HepG2 (cell line): ENCODE results near the gene KRT7. TPM values are rescaled to one million over a fixed set of nuclear protein-coding genes. Genes with fewer than 3 reads are reported as not detected.

Experiments used
- ATAC-seq: fragments of 200-7000 bp; cut with Tn5 transposase; 3 replicates; pipeline ENCODE4 v1.9.1; 2020; ENCODE audit warnings: mild to moderate bottlenecking, moderate library complexity
- BruUV-seq: library from RNA; stranded (reverse); fragments of 400-500 nt; replicated peaks from 2 replicates; lab custom pipeline; 2021; lab: Mats Ljungman, UMichigan
- CTCF ChIA-PET: fragments of 300-600 bp; formaldehyde crosslinking; extraction: SDS; loops from one replicate; lab custom pipeline; 2021; ENCODE audit warnings: low total read pairs, inconsistent platforms, low intra/inter-chr PET ratio; lab: Yijun Ruan, JAX
- POLR2A ChIA-PET: fragments of 350-600 bp; sonication (Branson Sonifier 250); formaldehyde crosslinking; loops from one replicate; lab custom pipeline; 2020; ENCODE audit warnings: antibody characterized with exemption, inconsistent platforms; lab: Yijun Ruan, JAX
- DNase-seq: peaks from one replicate; pipeline ENCODE4 v3.0.0-alpha.2; 2015; ENCODE audit warnings: low spot score
- FAIRE-seq: peaks from 3 replicates; lab custom pipeline; 2011; peaks lifted over from hg19 to GRCh38; lab: Jason Lieb, UNC
- H2AFZ ChIP-seq: one replicate; pipeline ENCODE4 v1.6.1; 2011; ENCODE audit warnings: low read length, inconsistent platforms
- H3K27ac ChIP-seq: fragments of 300-600 bp; 3 replicates; pipeline ENCODE4 v1.8.0; 2011; ENCODE audit warnings: mixed run types, mild to moderate bottlenecking, mixed read lengths, low read length, inconsistent platforms; ENCODE audit not compliant: insufficient read depth; ENCODE audit errors: extremely low read length
- H3K27me3 ChIP-seq, 2 experiments: fragments of 200-600 bp in 1 of 2; 2 replicates in 1 of 2; 3 replicates in 1 of 2; pipeline versions ENCODE4 v1.6.0 to v1.8.0; 2011; ENCODE audit warnings: low read length in 2 of 2, mild to moderate bottlenecking in 2 of 2, moderate library complexity in 2 of 2, inconsistent platforms in 1 of 2; ENCODE audit not compliant: insufficient read depth in 2 of 2, control insufficient read depth in 1 of 2
- H3K36me3 ChIP-seq, 2 experiments: fragments of 200-600 bp in 1 of 2; replicated peaks in 1 of 2; 2 replicates in 1 of 2; 3 replicates in 1 of 2; pipeline versions ENCODE4 v1.5.1 to v1.8.0; 2011; ENCODE audit warnings: low read length in 2 of 2, inconsistent platforms in 1 of 2; ENCODE audit not compliant: insufficient read depth in 2 of 2, control insufficient read depth in 1 of 2
- H3K4me1 ChIP-seq: 2 replicates; pipeline ENCODE4 v1.5.1; 2012; ENCODE audit warnings: low read length, inconsistent platforms; ENCODE audit not compliant: insufficient read depth
- H3K4me2 ChIP-seq: 2 replicates; pipeline ENCODE4 v1.6.0; 2011; ENCODE audit warnings: low read depth, low read length, inconsistent platforms
- H3K4me3 ChIP-seq, 3 experiments: fragments of 200-600 bp in 1 of 3; sonication (generic), shearing (Covaris generic) in 1 of 3; replicated peaks in 1 of 3; 2 replicates each; pipeline ENCODE4 v1.5.1; 2011 to 2016; ENCODE audit warnings: low read length in 3 of 3, inconsistent platforms in 2 of 3, low read depth in 2 of 3, mild to moderate bottlenecking in 2 of 3, control low read depth in 1 of 3, mixed read lengths in 1 of 3; ENCODE audit not compliant: insufficient read depth in 1 of 3
- H3K79me2 ChIP-seq: one replicate; pipeline ENCODE4 v1.6.1; 2011; ENCODE audit warnings: low read length, inconsistent platforms; ENCODE audit not compliant: insufficient read depth
- H3K9ac ChIP-seq: 2 replicates; pipeline ENCODE4 v1.6.0; 2011; ENCODE audit warnings: mild to moderate bottlenecking, low read depth, low read length, inconsistent platforms; ENCODE audit not compliant: insufficient read depth
- H3K9me3 ChIP-seq: 2 replicates; pipeline ENCODE4 v1.5.1; 2012; ENCODE audit warnings: mild to moderate bottlenecking, low read length
- H4K20me1 ChIP-seq: 2 replicates; pipeline ENCODE4 v1.6.0; 2011; ENCODE audit warnings: inconsistent platforms, mild to moderate bottlenecking, low read length, moderate library complexity; ENCODE audit not compliant: insufficient read depth
- BHLHE40 ChIP-seq: IDR thresholded peaks from 2 replicates; pipeline ENCODE4 v1.6.1; 2011; ENCODE audit warnings: low read length, improper control_type of control experiment
- CBX2 ChIP-seq, 2 experiments: fragments of 200-600 bp in 1 of 2; sonication (generic); formaldehyde crosslinking in 1 of 2; IDR thresholded peaks; 2 replicates each; pipeline versions ENCODE4 v1.7.0 to v1.8.1; 2018 to 2022; ENCODE audit warnings: low read depth in 2 of 2, low read length in 1 of 2, mild to moderate bottlenecking in 1 of 2, missing genetic modification reagents in 1 of 2
- GABPA ChIP-seq, 2 experiments: IDR thresholded peaks; 2 replicates each; pipeline ENCODE4 v1.6.1; 2011 to 2016; ENCODE audit warnings: low read depth in 2 of 2, low read length in 1 of 2, missing biosample characterization in 1 of 2, missing genetic modification characterization in 1 of 2
- IRF2 ChIP-seq: IDR thresholded peaks from 2 replicates; pipeline ENCODE4 v1.6.1; 2018; ENCODE audit warnings: missing genetic modification reagents, missing compliant biosample characterization
- MLLT10 ChIP-seq: sonication (generic); formaldehyde crosslinking; IDR thresholded peaks from 2 replicates; pipeline ENCODE4 v1.4.0; 2020; ENCODE audit warnings: missing genetic modification reagents
- NCOR1 ChIP-seq: fragments of 200-600 bp; sonication (generic); IDR thresholded peaks from 2 replicates; pipeline ENCODE4 v1.7.0; 2017; ENCODE audit warnings: antibody characterized with exemption, low read length, borderline replicate concordance
- NFRKB ChIP-seq: fragments of 450-650 bp; IDR thresholded peaks from 2 replicates; pipeline ENCODE4 v1.6.1; 2017
- ZBTB42 ChIP-seq: sonication (generic); formaldehyde crosslinking; IDR thresholded peaks from 2 replicates; pipeline ENCODE4 v1.5.0; 2020; ENCODE audit warnings: mild to moderate bottlenecking, missing genetic modification reagents
- ZNF530 ChIP-seq: sonication (generic); formaldehyde crosslinking; IDR thresholded peaks from 2 replicates; pipeline ENCODE4 v1.5.0; 2020; ENCODE audit warnings: low read depth, mild to moderate bottlenecking, missing genetic modification reagents
- ZNF567 ChIP-seq: sonication (generic); formaldehyde crosslinking; IDR thresholded peaks from 2 replicates; pipeline ENCODE4 v1.8.1; 2023; ENCODE audit warnings: mild to moderate bottlenecking, missing genetic modification reagents, borderline replicate concordance
- WGBS: methylation state at CpG from one replicate; pipeline ENCODE4 v1.1.6; 2017; ENCODE audit warnings: low lambda C conversion rate; 5-methylcytosine and 5-hydroxymethylcytosine counted together
- in situ Hi-C: cut with HindIII; loops from 2 replicates; pipeline ENCODE4 v1.10.0; 2017; ENCODE audit warnings: low pct_unique_long_range_greater_than_20kb; ENCODE audit not compliant: extremely low pct_ligation_motif_present
- intact Hi-C: fragments of 100-400 bp; cut with micrococcal nuclease; formaldehyde crosslinking; loops from one replicate; pipeline ENCODE4 v1.10.0; 2022; ENCODE audit not compliant: unreplicated experiment
- polyA plus RNA-seq, 8 experiments: library from polyadenylated mRNA; depleted of rRNA in 3 of 8; stranded (reverse) in 7 of 8; unstranded in 1 of 8; fragments of >200 nt; fragmentation: Illumina TruSeq in 4 of 8; extraction: Trizol in 4 of 8; gene quantifications; 2 replicates each; pipeline versions ENCODE4 v1.2.1 to v1.2.3, GENCODE V29; 2011 to 2016; ENCODE audit warnings: low read depth in 4 of 8, missing spikeins in 1 of 8, mixed read lengths in 1 of 8; ENCODE audit not compliant: insufficient read depth in 1 of 8
- total RNA-seq, 5 experiments: library from RNA; depleted of rRNA; stranded (reverse); fragments of >200 nt; fragmentation: Illumina TruSeq; extraction: Trizol; gene quantifications; 2 replicates each; pipeline ENCODE4 v1.2.3, GENCODE V29; 2016; ENCODE audit warnings: low read depth in 1 of 5
- TF ChIP-seq, protein P1 (sequence below): sonication (generic); formaldehyde crosslinking; IDR thresholded peaks from 2 replicates; pipeline ENCODE4 v1.4.0; 2020; ENCODE audit warnings: missing genetic modification reagents, mild to moderate bottlenecking, borderline replicate concordance
- TF ChIP-seq, protein P2 (sequence below): sonication (generic); formaldehyde crosslinking; IDR thresholded peaks from 2 replicates; pipeline ENCODE4 v1.4.0; 2020; ENCODE audit warnings: missing genetic modification reagents
- TF ChIP-seq, protein P3 (sequence below), 2 experiments: sonication (generic) in 1 of 2; formaldehyde crosslinking in 1 of 2; IDR thresholded peaks; 2 replicates each; pipeline versions ENCODE4 v1.4.0 to v1.6.1; 2016 to 2020; ENCODE audit warnings: borderline replicate concordance in 1 of 2, low read depth in 1 of 2, mild to moderate bottlenecking in 1 of 2, missing genetic modification reagents in 1 of 2
- TF ChIP-seq, protein P4 (sequence below): IDR thresholded peaks from 2 replicates; pipeline ENCODE4 v1.6.1; 2016; ENCODE audit warnings: low read depth, control low read depth

The KRT7 gene
- total and polyA plus RNA-seq, 2 of the 13 experiments (the other 11 are each of a cell fraction or from before 2014, with no cell fraction given), result 0.83 TPM; not detected in 1

DNA sequence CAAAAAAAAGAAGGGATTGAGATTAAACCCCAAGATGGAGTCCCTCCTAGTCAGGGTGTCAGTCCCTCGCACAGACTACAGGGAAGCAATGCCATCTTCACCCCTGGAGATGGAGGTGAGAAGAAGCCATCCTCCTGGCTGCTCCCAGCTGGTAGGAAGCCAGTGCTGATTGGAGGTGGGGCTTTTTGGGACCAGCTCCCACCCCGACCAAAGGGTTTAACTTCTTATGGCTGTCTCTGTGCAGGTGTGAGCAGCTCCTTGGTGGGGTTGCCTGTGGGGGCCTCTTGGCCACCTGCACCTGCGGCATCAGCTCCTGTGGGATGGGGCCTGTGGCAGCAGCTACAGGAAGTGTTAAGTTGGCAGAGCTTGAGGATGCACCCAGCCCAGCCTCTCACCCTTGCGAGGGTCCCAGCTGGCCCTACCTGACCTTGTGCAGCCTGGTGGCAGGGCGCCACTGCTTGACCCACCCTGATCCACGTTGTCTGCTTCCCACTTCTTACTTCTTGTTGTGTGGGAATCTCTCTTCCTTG is 37.6 kb downstream of the KRT7 start:
- Histone ChIP-seq H3K9me3 (no peaks in the 10 kb centered on the region), H3K27ac (no peak overlapping the region), H3K4me2 (no peak overlapping the region), H3K27me3 (peaks cover 0 to 6% of the 10 kb centered on the region in 2 experiments; a peak in 4 of 5 replicates), H3K79me2 (no peaks in the 10 kb centered on the region), H3K9ac (no peak overlapping the region), H3K4me3 (no peak overlapping the region), H3K4me1 (no peaks in the 10 kb centered on the region), H4K20me1 (no peaks in the 10 kb centered on the region), H2AFZ (no peak overlapping the region), H3K36me3 (no peaks in the 10 kb centered on the region)
- ChIA-PET CTCF (no interaction called here), POLR2A (no interaction called here)
- DNase-seq (no peak), FAIRE-seq (no peak), ATAC-seq (no peak)
- BruUV-seq, result no TSS peak
- in situ Hi-C loops (no loop called here), intact Hi-C loops (no loop called here)
- TF ChIP-seq ZNF530 (CRISPR knock-in tag) (no peak), BHLHE40 (no peak), NCOR1 (no peak), GABPA (IDR thresholded peaks at IDR 0.05; ENCODE audit: low read depth, low read length) (no peak), GABPA (CRISPR knock-in tag; IDR thresholded peaks at IDR 0.05; ENCODE audit: low read depth) (no peak), IRF2 (no peak), CBX2 (IDR thresholded peaks at IDR 0.05; ENCODE audit: low read depth, low read length) (no peak), CBX2 (CRISPR knock-in tag; IDR thresholded peaks at IDR 0.05; ENCODE audit: low read depth) (no peak), NFRKB (no peak), ZNF567 (CRISPR knock-in tag) (no peak), MLLT10 (CRISPR knock-in tag) (no peak), ZBTB42 (CRISPR knock-in tag) (no peak)
- TF ChIP-seq, protein P1, sequence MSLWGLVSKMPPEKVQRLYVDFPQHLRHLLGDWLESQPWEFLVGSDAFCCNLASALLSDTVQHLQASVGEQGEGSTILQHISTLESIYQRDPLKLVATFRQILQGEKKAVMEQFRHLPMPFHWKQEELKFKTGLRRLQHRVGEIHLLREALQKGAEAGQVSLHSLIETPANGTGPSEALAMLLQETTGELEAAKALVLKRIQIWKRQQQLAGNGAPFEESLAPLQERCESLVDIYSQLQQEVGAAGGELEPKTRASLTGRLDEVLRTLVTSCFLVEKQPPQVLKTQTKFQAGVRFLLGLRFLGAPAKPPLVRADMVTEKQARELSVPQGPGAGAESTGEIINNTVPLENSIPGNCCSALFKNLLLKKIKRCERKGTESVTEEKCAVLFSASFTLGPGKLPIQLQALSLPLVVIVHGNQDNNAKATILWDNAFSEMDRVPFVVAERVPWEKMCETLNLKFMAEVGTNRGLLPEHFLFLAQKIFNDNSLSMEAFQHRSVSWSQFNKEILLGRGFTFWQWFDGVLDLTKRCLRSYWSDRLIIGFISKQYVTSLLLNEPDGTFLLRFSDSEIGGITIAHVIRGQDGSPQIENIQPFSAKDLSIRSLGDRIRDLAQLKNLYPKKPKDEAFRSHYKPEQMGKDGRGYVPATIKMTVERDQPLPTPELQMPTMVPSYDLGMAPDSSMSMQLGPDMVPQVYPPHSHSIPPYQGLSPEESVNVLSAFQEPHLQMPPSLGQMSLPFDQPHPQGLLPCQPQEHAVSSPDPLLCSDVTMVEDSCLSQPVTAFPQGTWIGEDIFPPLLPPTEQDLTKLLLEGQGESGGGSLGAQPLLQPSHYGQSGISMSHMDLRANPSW, result no peak
- TF ChIP-seq, protein P2, sequence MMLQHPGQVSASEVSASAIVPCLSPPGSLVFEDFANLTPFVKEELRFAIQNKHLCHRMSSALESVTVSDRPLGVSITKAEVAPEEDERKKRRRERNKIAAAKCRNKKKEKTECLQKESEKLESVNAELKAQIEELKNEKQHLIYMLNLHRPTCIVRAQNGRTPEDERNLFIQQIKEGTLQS (CRISPR knock-in tag), result no peak
- TF ChIP-seq, protein P3, sequence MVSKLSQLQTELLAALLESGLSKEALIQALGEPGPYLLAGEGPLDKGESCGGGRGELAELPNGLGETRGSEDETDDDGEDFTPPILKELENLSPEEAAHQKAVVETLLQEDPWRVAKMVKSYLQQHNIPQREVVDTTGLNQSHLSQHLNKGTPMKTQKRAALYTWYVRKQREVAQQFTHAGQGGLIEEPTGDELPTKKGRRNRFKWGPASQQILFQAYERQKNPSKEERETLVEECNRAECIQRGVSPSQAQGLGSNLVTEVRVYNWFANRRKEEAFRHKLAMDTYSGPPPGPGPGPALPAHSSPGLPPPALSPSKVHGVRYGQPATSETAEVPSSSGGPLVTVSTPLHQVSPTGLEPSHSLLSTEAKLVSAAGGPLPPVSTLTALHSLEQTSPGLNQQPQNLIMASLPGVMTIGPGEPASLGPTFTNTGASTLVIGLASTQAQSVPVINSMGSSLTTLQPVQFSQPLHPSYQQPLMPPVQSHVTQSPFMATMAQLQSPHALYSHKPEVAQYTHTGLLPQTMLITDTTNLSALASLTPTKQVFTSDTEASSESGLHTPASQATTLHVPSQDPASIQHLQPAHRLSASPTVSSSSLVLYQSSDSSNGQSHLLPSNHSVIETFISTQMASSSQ (IDR thresholded peaks at IDR 0.05; ENCODE audit: low read depth), result no peak
- TF ChIP-seq, protein P3 (CRISPR knock-in tag; IDR thresholded peaks at IDR 0.05; ENCODE audit: borderline replicate concordance), result no peak
- TF ChIP-seq, protein P4, sequence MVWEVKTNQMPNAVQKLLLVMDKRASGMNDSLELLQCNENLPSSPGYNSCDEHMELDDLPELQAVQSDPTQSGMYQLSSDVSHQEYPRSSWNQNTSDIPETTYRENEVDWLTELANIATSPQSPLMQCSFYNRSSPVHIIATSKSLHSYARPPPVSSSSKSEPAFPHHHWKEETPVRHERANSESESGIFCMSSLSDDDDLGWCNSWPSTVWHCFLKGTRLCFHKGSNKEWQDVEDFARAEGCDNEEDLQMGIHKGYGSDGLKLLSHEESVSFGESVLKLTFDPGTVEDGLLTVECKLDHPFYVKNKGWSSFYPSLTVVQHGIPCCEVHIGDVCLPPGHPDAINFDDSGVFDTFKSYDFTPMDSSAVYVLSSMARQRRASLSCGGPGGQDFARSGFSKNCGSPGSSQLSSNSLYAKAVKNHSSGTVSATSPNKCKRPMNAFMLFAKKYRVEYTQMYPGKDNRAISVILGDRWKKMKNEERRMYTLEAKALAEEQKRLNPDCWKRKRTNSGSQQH (CRISPR knock-in tag), result no peak
- WGBS, result 0% methylated on average over 1 of the region's 6 CpGs
